Loucy (cell line): ENCODE data around the gene CARD9.

Experiments used
- H2AFZ ChIP-seq: fragments of 200-600 bp; sonication (generic); 2 replicates; pipeline ENCODE4 v1.6.0; 2016; ENCODE audit warnings: antibody characterized with exemption, mild to moderate bottlenecking, low read length, moderate library complexity
- H3F3A ChIP-seq: fragments of 200-600 bp; 2 replicates; pipeline ENCODE4 v1.6.0; 2016; ENCODE audit warnings: antibody characterized with exemption, low read depth, mild to moderate bottlenecking
- H3K27me3 ChIP-seq: fragments of 200-600 bp; sonication (generic); 2 replicates; pipeline ENCODE4 v1.6.1; 2014; ENCODE audit warnings: low read length, mild to moderate bottlenecking; ENCODE audit not compliant: insufficient read depth, poor library complexity, severe bottlenecking
- H3K36me3 ChIP-seq: fragments of 200-600 bp; sonication (generic); 2 replicates; pipeline ENCODE4 v1.6.1; 2016; ENCODE audit warnings: low read length; ENCODE audit not compliant: insufficient read depth
- H3K4me1 ChIP-seq: fragments of 200-600 bp; sonication (generic); 2 replicates; pipeline ENCODE4 v1.5.1; 2014; ENCODE audit warnings: low read length, mild to moderate bottlenecking; ENCODE audit not compliant: insufficient read depth, poor library complexity, severe bottlenecking
- H3K4me2 ChIP-seq: fragments of 200-600 bp; sonication (generic); 2 replicates; pipeline ENCODE4 v1.6.0; 2014; ENCODE audit warnings: antibody characterized with exemption, low read length, low read depth, mild to moderate bottlenecking; ENCODE audit not compliant: poor library complexity, severe bottlenecking
- H3K4me3 ChIP-seq: fragments of 200-600 bp; sonication (generic); 2 replicates; pipeline ENCODE4 v1.5.1; 2014; ENCODE audit warnings: low read length, mild to moderate bottlenecking, mixed read lengths; ENCODE audit not compliant: poor library complexity, severe bottlenecking
- H3K79me2 ChIP-seq: fragments of 200-600 bp; sonication (generic); 2 replicates; pipeline ENCODE4 v1.6.1; 2014; ENCODE audit warnings: low read length; ENCODE audit not compliant: insufficient read depth
- H3K9ac ChIP-seq: fragments of 200-600 bp; sonication (generic); 2 replicates; pipeline ENCODE4 v1.6.0; 2014; ENCODE audit warnings: mild to moderate bottlenecking, low read depth, low read length, moderate library complexity; ENCODE audit not compliant: poor library complexity, severe bottlenecking
- H3K9me2 ChIP-seq: fragments of 200-600 bp; sonication (generic); replicated peaks from 2 replicates; pipeline ENCODE4 v1.6.1; 2016; ENCODE audit warnings: low read depth, low read length, mixed read lengths
- H3K9me3 ChIP-seq: fragments of 200-600 bp; sonication (generic); 2 replicates; pipeline ENCODE4 v1.6.1; 2014; ENCODE audit warnings: mild to moderate bottlenecking, antibody characterized with exemption, low read length, low read depth; ENCODE audit not compliant: insufficient read depth
- H4K20me1 ChIP-seq: fragments of 200-600 bp; sonication (generic); 2 replicates; pipeline ENCODE4 v1.6.0; 2014; ENCODE audit warnings: antibody characterized with exemption, low read length, mild to moderate bottlenecking; ENCODE audit not compliant: insufficient read depth, poor library complexity, severe bottlenecking
- CTCF ChIP-seq: fragments of 200-600 bp; sonication (generic); conservative IDR thresholded peaks from 2 replicates; pipeline ENCODE4 v1.5.1; 2014; ENCODE audit warnings: mild to moderate bottlenecking, antibody characterized with exemption, low read length
- EZH2phosphoT487 ChIP-seq: fragments of 200-600 bp; IDR thresholded peaks from 2 replicates; pipeline ENCODE4 v1.6.1; 2018; ENCODE audit warnings: antibody characterized with exemption, mild to moderate bottlenecking, moderate library complexity, borderline replicate concordance

The CARD9 gene

DNA sequence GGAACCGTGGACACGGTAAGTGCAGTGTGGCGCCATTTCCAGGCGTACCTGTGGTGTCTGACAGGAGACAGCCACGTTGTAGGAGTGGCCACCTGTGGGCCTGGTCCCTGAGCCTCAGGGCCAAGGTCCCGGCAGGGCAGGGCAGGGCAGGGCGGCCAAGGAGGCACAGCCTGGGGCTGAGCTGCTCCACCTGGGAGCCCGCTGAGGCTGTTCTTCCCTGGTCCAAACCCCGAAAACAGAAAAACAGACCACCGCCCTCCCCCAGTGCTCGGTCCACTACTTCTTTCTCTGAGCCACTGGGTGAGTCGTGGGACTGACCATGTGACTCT is 45.6 kb upstream of the CARD9 start:
- peaks cover 73% of the 10 kb centered on the region; the same call in 1 of the 2 replicates for H3K36me3 ChIP-seq
- H3K79me2 ChIP-seq: no peaks in the 10 kb centered on the region; the same call in 1 of the 2 replicates
- H4K20me1 ChIP-seq: no peaks in the 10 kb centered on the region
- H3F3A ChIP-seq: no peaks in the 10 kb centered on the region
- H3K4me2 ChIP-seq: no peak overlapping the region
- H3K27me3 ChIP-seq: no peaks in the 10 kb centered on the region
- no peaks in the 10 kb centered on the region for H3K4me1 ChIP-seq
- H3K9me3 ChIP-seq: no peaks in the 10 kb centered on the region
- H3K9me2 ChIP-seq: no peaks in the 10 kb centered on the region
- H3K9ac ChIP-seq: no peak overlapping the region
- no peak overlapping the region for H2AFZ ChIP-seq
- TF ChIP-seq CTCF (no peak), EZH2phosphoT487 (no peak)
- H3K4me3 ChIP-seq: no peak overlapping the region

GRCh38 chr9:136418182-136419091 is 45.0 kb upstream of the CARD9 start:
- peaks cover 75% of the 10 kb centered on the region; the same call in 1 of the 2 replicates for H3K36me3 ChIP-seq
- no peak overlapping the region for H3K4me2 ChIP-seq
- no peak overlapping the region for H3K9ac ChIP-seq
- no peaks in the 10 kb centered on the region for H3K27me3 ChIP-seq
- no peaks in the 10 kb centered on the region for H3K9me2 ChIP-seq
- no peak for TF ChIP-seq CTCF
- no peak for TF ChIP-seq EZH2phosphoT487
- no peak overlapping the region for H2AFZ ChIP-seq
- no peaks in the 10 kb centered on the region for H3K4me1 ChIP-seq
- H4K20me1 ChIP-seq: no peaks in the 10 kb centered on the region
- no peak overlapping the region for H3K4me3 ChIP-seq
- no peaks in the 10 kb centered on the region for H3K9me3 ChIP-seq
- H3K79me2 ChIP-seq: peaks cover 5% of the 10 kb centered on the region; the same call in 1 of the 2 replicates
- no peaks in the 10 kb centered on the region for H3F3A ChIP-seq

DNA sequence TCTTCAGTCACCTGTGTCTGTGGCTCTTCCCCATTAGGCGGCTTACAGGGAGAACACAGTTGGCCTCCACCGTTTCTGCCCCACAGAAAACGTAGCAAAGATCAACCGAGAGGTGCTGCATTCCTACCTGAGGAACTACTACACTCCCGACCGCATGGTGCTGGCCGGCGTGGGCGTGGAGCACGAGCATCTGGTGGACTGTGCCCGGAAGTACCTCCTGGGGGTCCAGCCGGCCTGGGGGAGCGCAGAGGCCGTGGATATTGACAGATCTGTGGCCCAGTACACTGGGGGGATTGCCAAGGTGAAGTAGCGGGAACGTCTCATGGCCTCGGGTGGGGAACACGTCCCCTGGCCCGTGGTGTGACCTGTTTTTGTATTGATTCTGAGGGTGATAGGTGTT is 43.4 kb upstream of the CARD9 start:
- Histone ChIP-seq H3F3A (no peaks in the 10 kb centered on the region), H3K4me3 (no peak overlapping the region), H3K9me2 (no peaks in the 10 kb centered on the region), H2AFZ (no peak overlapping the region), H3K36me3 (peaks cover 62% of the 10 kb centered on the region; the same call in 1 of the 2 replicates), H3K4me1 (peaks cover 7% of the 10 kb centered on the region), H4K20me1 (peaks cover 10% of the 10 kb centered on the region), H3K27me3 (no peaks in the 10 kb centered on the region), H3K9ac (no peak overlapping the region), H3K79me2 (peaks cover 20% of the 10 kb centered on the region), H3K4me2 (no peak overlapping the region), H3K9me3 (no peaks in the 10 kb centered on the region)
- TF ChIP-seq CTCF: no peak
- no peak for TF ChIP-seq EZH2phosphoT487
